ENCODE measurements around the gene COBL. TPM values are rescaled to one million over a fixed set of nuclear protein-coding genes. Genes with fewer than 3 reads are reported as not detected.

COBL gene
- total RNA-seq, 1 donor from 2014 or later: 27.9 TPM

GRCh38 chr7:51255536-51256208 is 60.9 kb downstream of the COBL start:
- H3K9me3 ChIP-seq: no peaks in the 10 kb centered on the region
- no peaks in the 10 kb centered on the region for H3K27me3 ChIP-seq (ENCODE audit: low read depth)
- H3K4me1 ChIP-seq: no peaks in the 10 kb centered on the region
- ATAC-seq (peak; percentile 29 to 60), DNase-seq (no peak)
- H3K4me3 ChIP-seq: no peak overlapping the region
- intact Hi-C loops (cut with DNase I): no loop called here
- H3K36me3 ChIP-seq: no peaks in the 10 kb centered on the region
- no peak overlapping the region for H3K27ac ChIP-seq
- no peak for TF ChIP-seq CTCF (IDR thresholded peaks at IDR 0.05)

- no peak for ATAC-seq
- no peaks in the 10 kb centered on the region for H3K4me1 ChIP-seq
- no peaks in the 10 kb centered on the region for H3K9me3 ChIP-seq
- no peaks in the 10 kb centered on the region for H3K36me3 ChIP-seq
- no peaks in the 10 kb centered on the region for H3K27me3 ChIP-seq (ENCODE audit: low read depth)
- H3K27ac ChIP-seq: no peak overlapping the region
- TF ChIP-seq CTCF (IDR thresholded peaks at IDR 0.05): no peak
- intact Hi-C loops (cut with DNase I): no loop called here
- H3K4me3 ChIP-seq: no peak overlapping the region
- DNase-seq: no peak
These were observed 61.6 kb downstream of the COBL start for GRCh38 chr7:51255036-51255435.

- H3K27me3 ChIP-seq (ENCODE audit: low read depth): no peaks in the 10 kb centered on the region
- TF ChIP-seq CTCF (IDR thresholded peaks at IDR 0.05): no peak
- DNase-seq (no peak), ATAC-seq (no peak)
- no peaks in the 10 kb centered on the region for H3K36me3 ChIP-seq
- H3K4me3 ChIP-seq: no peak overlapping the region
- intact Hi-C loops (cut with DNase I): no loop called here
- H3K9me3 ChIP-seq: no peaks in the 10 kb centered on the region
- H3K4me1 ChIP-seq: no peaks in the 10 kb centered on the region
- H3K27ac ChIP-seq: no peak overlapping the region
These were observed 63.5 kb downstream of the COBL start for GRCh38 chr7:51253157-51253556.

GRCh38 chr7:51251290-51251689 is 65.3 kb downstream of the COBL start:
- Histone ChIP-seq H3K27me3 (ENCODE audit: low read depth) (no peaks in the 10 kb centered on the region), H3K4me3 (no peak overlapping the region), H3K9me3 (no peaks in the 10 kb centered on the region), H3K27ac (no peak overlapping the region), H3K4me1 (no peaks in the 10 kb centered on the region), H3K36me3 (no peaks in the 10 kb centered on the region)
- ATAC-seq (no peak), DNase-seq (no peak)
- TF ChIP-seq CTCF (IDR thresholded peaks at IDR 0.05): no peak
- intact Hi-C loops (cut with DNase I): no loop called here

- H3K27me3 ChIP-seq (ENCODE audit: low read depth): no peaks in the 10 kb centered on the region
- intact Hi-C loops (cut with DNase I): no loop called here
These were observed 66.1 kb downstream of the COBL start for GRCh38 chr7:51250512-51250911.

More at GRCh38 chr7:51250512-51250911, 66.1 kb downstream of the COBL start:
- H3K36me3 ChIP-seq: no peaks in the 10 kb centered on the region
- no peaks in the 10 kb centered on the region for H3K9me3 ChIP-seq
- H3K27ac ChIP-seq: no peak overlapping the region
- H3K4me1 ChIP-seq: no peaks in the 10 kb centered on the region
- H3K4me3 ChIP-seq: no peak overlapping the region
- TF ChIP-seq CTCF (IDR thresholded peaks at IDR 0.05): no peak
- no peak for ATAC-seq
- no peak for DNase-seq
